Activated CD4-positive, alpha-beta T cell treated with anti-CD3 and anti-CD28 coated beads, Interleukin-2, Interleukin-4, amounts not matched to agents 100 ng/mL and 50 ng/mL, durations not matched to agents 16 hours and 8 hours (primary cell): ENCODE results near the gene NFASC.

Experiments used
- DNase-seq: peaks from one replicate; pipeline ENCODE4 v3.0.0-alpha.2; 2020; ENCODE audit warnings: low spot score

NFASC gene

DNA sequence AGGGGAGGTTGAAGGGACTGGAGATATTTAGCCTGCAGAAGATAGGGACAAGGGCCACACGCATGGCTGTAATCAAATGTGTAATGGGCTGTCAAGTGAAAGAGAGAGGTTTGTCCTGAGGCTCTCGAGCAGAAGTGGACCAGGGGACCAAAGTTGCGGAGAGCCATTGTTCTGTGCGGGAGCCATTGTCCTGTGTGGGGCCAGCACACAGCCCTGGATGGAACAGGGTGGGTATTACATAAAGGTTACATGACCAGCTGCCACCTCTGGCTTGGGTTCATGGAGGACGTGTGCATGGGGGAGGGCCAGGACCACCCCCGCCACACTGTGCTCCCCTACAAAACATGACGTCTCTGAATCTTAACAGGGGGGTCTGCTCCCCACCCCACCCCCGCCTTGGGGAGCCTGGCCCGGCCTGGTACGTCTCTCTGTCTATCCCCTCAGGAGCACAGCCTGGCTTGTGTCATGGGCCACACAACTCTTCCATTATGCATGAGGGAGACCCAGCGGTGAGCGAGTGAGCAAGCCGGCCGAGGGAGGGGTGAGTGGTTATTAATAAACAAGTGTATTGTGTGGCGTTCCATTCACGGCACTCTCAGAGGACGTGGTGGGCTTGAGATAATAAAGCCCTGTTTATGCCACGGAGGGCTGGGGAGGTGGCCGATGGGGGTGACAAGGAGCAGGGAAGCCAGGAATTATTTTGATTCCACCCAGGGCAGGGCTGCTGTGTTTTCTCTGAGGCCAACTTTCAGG lies at the start of gene NFASC:
TSS of gene NFASC (plus strand) at position 703 of the 753 bp plus-strand sequence. CDS start 73,454 bp downstream, outside the sequence.
- DNase-seq: no peak

DNA sequence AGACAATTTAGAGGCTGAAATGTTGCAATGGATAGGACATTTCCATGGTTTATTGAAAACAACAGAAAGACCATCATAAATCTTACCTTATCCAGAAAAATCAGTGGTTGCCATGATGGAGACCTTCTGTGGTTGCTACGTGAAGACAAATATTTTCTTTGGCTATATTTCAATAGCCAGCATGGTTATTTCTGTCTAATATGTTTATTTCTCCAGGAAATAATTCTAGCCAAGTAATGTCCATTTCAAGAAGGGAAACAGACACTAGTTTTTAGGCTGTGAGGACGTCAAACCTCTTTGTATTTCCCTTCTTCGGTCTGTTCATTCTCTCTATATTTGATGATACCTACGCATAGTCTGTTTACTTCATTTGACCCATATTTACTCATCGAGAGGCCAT lies 49.2 kb upstream of the NFASC start:
- DNase-seq: no peak

DNA sequence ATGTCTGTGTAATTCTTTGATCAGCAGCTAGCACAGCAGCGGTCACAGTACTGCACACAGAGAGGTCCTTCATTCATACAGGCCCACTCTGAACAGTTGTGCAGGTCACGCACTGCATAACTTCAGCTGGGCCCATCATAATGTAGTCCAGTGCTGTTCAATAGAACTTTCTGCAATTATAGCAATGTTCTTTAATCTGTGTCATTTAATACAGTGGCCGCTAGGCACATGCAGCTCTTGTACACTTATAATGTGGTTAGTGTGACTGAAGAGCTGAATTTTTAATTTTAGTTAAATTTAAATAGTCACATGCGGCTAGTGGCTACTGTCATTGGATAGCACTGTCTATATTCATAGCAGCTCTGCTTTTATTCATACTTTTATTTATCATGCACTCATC lies 48.7 kb upstream of the NFASC start:
- DNase-seq: no peak

DNA sequence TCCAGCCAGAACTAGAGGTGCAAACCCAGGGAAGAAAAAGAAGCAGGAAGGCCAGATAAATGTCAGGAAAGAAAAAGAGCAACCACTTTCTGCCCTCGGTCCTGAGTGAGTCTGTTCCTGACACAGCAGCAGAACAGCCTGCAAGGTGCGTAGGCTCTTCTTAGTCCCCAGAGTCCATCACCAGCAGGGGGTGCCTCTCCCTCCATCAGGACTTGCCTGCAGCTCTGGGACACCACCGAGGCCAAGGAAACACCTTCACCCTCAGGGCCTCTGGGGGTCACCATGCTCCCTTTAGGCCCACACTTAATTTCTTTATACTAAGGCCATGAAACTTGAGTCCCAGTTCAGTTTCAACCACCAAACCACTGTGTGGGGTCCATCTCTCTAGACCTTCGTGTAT lies 43.7 kb upstream of the NFASC start:
- peak; percentile 13 for DNase-seq

DNA sequence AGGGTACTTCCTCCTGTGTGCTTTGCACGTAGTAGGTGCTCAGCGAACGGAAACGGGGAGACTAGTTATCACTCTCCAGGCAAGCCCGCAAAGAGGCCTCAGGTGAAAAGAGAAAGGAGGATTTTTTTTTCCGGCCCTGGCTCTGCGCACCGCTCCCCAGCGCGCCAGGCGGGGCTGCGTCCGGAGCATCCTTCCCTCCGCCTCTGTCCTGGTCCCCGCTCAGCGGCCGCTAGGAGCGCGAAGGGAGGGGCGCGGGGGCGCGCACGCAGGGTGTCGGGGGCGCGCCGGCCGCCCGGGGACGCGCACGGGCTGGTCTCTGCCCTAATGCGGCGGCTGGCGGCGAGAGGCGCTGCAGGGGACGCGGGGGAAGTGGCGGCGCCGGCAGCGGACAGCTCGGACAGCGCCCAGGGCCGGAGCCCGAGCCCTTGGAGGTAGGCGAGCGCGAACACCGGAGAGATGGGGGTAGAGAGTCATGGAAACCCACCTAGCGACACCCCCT lies 42.3 kb upstream of the NFASC start:
- peak; percentile 33 for DNase-seq

DNA sequence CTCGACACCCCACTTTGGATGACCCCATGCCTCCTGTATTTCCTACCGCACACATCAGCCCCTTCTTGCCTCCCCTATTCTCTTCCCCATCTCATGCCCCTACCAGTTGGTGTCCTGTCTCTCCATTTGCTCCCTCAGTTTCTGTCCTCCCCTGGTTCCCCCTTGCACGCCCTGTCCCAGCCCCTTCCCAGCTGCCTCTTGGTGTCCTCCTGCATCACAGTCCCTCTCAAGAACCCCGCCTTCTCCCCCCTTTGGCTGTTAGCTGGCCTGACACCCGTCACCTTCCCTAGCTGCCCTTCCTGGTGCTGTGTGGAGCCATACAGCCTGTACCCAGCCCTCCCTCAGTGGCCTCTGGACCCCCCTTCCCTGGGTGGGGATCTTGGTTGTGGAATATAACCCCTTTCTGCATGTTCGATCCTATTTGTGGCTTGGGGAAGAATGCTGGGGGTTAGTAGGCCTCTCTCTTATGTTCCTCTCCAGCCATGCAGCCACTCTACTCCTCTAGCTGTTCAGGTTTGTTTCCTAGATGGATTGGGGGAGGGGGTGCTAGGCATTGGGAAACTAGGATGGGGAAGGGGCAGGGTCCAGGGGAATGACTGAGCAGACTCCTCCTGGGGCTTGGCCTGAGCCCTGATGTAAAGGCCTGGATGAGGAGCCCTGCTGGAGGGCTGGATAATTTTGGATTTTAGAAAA lies 41.4 kb upstream of the NFASC start:
- DNase-seq: no peak

DNA sequence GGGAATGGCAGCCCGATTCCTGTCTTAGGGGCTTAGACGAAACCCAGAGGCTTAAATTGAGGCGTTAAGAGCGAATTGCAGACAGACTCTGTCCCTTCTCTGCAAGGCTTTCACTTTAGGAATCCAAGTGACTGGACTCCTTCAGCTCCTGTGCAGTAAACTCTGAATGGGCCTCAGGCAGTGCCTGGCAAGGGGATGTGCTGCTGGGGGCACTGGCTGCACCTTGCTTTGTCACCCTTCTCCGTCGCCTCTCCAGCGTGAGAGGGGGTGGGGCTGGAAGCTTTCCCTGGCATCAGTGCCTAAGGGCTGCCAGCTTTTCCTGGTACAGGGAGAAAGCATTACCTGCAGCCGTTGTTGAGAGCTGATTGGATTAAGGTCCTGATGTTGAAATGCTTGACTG lies 39.9 kb upstream of the NFASC start:
- DNase-seq: no peak

DNA sequence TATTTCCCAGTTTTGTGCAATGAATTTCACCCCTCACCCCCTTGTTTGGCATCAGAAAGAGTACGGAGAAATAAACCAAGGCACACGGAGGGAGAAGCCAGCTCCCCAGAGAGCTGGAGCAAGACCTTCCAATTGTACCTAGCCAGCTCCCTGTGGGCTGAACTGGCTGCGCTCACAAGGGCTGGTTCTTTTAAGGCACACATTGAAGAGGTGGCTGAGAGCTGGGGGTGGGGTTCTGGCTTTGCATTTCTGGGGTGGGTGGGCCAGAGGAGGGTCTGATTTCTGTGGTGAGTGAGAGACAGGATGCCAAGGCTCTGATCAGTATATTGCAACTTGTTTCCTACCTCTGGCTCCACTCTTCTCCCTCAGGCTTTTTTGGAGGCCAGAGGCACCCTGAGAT lies 39.5 kb upstream of the NFASC start:
- DNase-seq: no peak

DNA sequence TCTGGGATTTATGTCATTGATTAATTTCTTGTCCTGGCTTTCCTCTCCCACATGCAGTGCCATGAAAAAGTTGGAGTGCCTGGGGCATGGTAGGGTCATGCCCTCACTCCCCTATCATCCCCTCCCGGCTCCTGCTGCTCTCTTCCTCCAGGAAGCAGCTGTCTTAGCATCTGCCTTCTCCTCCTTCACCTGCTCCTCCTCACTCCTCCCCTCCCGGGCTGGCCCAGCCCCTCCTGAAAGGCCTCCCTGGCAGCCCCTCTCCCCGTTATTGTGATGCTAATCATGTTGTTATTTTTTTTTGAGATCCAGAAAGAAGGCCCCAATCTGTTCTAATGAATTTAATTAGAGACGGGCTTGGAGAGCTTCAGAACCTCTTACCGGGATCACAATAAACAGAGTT lies 36.3 kb upstream of the NFASC start:
- DNase-seq: no peak

DNA sequence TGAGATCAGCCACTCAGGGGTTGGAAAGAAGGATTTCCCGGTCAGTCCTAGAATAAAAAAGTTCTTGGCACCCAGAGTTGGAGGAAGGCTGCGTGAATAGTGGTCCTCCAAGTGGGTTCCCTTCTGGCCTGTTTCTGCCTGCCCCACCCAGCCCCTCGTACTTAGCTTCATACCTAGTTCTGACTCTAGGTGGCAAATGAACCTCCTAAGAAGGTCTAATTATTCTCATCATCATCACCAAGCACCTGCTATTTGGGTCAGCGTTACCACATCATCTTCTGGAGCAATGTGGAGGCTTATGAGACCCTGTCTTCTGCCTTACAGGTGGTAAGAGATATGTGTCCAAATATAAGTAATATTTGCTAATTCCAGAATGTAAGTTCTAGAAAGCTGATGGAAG lies 35.9 kb upstream of the NFASC start:
- DNase-seq: no peak

DNA sequence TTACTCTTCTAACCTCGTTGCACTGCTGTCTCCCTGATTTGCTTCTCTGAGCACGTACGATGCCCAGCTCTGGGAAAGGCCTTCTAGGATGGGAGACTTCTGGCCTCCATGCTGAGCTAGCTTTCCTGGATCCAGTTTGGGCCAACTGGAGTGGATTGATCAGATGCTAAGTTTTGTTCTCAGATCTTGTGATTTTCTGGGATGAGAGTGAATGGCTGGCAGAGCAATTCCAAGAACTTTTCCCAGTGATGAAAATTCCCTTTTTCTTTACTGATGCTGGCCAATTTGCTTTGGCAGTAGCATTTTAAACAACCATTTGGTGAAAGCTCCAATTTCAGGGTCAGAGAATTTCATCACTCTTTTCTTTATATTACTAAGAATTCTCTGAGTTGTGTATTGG lies 34.9 kb upstream of the NFASC start:
- no peak for DNase-seq

DNA sequence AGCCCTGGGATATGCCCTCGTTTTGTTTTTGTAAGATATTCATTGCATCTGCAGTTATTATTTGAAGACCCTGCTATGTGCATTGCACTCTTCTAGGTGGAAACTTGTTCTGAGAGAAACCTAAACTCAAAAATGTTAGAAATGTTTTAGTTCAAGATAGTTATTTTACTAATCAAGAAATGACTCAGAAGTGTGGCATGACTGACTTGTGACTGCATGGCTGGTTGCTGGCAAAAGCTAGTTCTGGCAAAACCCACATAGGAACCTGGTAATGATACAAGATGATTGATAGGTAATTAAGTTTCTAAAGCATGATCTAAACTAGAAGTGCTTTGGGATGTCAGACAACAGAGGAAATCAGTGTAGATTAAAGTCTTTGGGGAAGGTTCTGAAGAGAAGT lies 33.8 kb upstream of the NFASC start:
- no peak for DNase-seq

DNA sequence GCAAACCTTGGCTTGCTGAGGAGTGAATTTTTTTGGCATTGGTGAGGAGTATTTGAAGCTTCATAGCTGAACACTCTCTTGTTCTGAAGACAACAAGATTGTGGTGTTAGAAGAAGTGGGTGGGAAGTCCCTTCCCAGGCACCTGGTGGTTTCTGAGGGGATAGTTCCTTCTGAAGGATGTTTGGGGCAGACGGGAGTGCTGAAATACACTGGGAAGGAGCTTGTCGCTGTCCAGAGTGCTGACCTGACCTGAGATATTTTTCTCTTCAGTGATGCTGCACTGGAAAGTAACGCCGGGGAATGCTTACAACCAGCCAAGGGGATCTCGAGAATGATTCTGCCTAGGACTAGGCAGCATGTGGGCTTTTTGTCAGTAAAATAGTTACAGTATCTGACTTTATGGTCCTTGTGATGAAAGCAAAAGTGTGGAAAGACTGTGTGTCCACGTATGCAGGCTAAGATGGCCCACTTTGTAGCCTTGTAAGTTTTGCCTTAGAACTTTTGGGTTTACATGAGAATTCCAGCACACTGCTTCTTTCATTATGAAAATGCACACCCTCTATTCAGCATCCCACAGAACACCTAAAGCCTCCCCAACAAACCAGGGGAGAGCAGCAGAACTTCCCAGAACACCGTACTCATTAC lies 33.1 kb upstream of the NFASC start:
- DNase-seq: peak; percentile 9

DNA sequence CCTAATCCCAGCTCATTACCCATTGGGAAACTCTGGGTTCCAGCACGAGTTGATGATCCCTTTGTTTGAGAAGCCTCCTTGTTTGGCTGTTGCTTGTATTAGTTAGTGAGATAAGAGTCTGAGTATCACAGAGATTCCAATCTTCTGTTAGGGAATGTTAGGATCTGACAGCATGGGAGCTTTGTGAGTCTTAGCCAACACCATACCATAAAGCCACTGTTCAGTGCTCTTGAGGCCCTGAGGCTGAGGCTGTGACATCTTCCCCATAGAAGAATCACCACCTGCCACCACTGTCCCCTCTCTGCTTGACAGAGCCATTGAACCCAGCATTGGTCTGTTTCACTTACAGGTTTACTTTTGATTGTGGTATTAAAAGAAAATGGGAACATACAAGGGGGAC lies 29.3 kb upstream of the NFASC start:
- DNase-seq: no peak

DNA sequence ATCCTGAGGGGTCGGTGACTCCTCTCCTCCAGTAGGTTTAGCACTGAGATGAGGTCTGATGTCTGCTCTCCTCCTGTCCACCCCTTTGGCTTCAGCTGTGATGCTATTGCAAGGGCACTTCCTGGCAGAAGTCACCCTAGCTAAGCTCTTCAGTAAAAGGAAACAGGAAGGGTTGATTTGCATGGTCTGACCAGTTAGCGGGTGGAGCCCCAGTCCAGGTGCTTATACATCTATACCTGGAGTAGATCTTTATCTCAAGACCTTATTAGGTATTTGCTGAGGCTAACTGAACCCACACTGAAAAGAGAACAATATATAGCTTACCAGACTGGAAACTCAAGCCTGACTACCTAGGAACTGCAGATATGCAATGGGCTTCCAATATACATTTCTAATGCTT lies 28.9 kb upstream of the NFASC start:
- DNase-seq: no peak

DNA sequence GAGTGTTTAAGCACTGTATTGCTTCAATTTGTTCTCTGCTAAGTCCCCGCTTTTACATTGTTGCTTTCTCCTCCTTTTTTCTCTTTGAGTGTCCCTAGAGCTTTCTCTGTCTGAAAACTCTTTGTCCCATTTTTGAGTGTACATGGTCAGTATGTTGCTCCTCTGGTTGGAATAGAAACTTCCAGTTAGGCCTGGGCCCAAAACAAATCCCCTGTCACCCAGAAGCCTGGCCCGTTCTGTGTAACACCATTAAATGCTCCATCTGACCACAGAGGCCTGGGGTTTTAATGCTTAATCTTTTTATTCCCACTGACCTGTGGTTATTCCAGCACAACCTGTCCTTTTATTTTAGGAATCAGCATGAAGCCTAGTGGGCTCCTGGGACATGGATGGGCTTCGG lies 28.3 kb upstream of the NFASC start:
- DNase-seq: no peak

DNA sequence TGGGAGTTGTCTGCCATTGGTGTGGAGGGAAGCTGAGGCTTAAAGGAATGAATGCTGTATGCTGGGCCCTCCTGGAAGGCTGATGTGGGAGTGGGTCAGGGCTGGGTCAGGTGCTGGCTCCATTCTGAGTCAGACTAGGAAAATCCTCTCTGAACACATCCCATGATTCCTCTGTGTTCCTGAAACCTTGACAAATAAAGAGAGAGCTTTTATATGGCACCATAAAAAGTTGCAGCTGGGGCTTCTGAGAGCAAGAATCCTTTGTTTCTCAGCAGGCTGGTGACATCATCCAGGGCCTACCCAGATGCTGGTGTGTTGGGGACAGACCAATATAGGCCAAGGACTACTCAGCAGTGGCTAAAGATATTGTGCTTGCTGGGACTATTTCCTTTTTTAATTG lies 27.8 kb upstream of the NFASC start:
- no peak for DNase-seq

DNA sequence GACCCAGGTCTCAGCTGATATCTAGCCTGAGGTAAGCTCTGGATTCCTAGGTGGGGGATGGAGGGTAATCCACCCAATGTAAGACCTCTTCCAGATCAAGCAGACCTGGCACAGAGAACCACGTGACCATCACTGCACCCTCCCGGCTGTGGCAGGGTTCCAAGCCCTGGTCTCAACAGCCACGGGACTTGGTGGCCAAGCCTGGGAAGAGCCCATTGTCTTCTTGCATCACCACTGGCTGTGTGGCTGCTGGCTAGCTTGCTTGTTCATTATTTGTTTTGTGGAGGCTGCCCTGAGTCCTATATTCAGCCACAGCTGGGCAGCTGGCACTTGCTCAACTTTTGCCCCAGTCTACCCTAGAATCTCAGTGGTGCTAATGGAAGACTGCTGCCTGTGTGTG lies 24.1 kb upstream of the NFASC start:
- no peak for DNase-seq

DNA sequence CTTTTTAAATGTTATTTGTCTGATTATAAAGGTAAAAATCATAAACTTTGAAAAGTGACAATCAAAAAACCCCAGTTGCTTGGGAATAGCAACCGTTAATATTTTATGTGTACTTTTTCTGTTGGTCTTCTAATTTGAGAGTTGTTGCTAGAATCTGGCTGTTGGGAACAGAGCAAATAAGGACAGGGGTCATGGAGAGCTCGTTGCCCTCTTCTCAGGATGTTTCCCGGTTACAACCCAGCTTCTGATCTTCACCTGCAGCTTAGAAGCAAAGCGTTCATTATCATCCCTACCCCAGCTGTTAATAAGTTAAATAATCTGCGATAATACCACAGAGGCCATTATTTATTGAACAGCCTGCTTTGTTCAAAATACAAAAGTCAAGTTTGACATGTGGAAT lies 22.1 kb upstream of the NFASC start:
- no peak for DNase-seq

DNA sequence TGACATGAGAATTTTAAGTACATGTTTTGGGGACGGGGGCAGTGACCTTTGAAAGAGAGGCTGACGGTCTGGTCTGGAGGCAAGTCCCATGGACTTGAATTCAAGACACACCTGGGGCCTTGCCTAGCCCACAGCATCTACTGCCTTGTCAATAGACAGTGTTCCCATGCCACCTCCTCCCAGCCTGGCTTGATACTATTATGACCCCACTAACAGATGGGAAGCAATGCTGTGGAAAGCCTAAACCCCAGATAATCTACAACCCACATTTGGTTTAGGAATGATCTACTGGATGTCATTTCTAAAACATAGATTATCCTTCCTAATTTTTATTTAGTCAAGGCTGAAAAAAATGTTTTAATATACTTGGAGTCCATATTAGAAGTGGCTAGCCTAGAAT lies 17.8 kb upstream of the NFASC start:
- no peak for DNase-seq

DNA sequence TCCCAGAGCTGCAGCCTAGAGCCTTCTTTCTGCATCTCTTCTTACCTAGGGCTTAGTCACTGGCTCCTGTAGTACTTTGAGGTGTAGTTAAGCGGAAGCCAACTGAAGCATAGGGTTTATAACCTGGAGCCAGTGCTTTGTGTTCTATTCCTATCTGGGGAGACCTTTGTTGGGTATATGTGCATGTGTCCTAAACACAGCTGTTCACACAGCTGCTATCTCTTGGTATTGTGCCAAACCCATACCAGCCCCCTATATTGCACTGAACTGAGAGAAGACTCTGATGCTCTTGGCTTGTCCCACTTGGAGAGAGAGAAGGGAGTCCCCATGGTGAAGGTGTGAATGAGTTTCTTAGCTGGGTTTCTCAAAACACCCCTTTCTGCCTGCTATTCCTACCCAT lies 17.2 kb upstream of the NFASC start:
- DNase-seq: no peak

DNA sequence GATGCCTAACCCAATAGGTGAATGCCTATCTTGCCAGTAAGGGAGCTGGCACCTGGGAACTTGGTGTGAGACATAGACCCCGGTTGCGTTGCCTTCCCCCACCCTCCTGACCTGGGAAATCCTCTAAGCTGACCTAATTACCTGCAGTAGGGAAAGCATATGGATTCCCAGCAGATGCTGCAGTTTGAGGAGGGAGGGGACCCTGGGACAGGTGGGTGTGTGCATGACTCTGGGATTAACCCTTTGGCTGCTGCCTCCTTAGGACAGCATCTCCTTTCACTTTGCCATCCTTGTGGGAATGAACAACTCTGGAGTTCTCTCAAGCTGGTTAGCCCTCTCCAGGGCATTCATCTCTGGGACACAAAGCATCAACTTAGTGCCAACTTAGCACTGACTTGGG lies 16.4 kb upstream of the NFASC start:
- DNase-seq: no peak

DNA sequence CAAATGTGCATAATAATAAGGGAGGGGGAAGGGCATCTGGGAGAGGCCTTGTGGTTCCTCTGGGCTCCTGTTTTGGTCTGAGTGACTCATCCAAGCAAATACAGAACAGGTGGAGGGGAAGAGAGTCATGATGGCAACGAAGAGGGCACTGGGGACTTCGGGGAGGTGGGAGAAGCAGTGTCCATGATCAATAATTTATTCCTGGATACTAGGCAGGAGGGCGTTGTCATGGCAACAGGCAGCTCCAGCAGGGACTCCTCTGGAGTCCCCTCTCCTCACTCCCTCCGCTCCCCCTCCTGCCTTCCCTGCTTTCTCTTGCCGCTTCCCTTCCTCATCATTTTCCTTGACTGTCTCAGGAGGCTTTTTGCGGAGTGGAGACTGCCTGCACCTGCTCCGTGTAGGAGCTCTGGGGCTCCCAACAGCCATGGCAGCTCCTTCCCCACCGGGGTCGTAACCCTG lies 12.3 kb upstream of the NFASC start:
- DNase-seq: no peak
